Uterus (tissue), 2 donors: ENCODE measurements around the gene WHAMM.

Experiments used
- POLR2A ChIP-seq, 2 donors: fragments of 450-650 bp; IDR thresholded peaks; one replicate each; pipeline ENCODE4 v1.6.1; 2016; ENCODE audit warnings: antibody characterized with exemption in 2 of 2, mild to moderate bottlenecking in 1 of 2, moderate library complexity in 1 of 2
- TF ChIP-seq, protein P1 (sequence below), 4 experiments: fragments of 200-600 bp in 2 of 4; fragments of 450-650 bp in 2 of 4; sonication (generic) in 2 of 4; IDR thresholded peaks; one replicate each; pipeline ENCODE4 v1.5.1; 2016 to 2019; ENCODE audit warnings: antibody characterized with exemption in 4 of 4, mild to moderate bottlenecking in 2 of 4, moderate library complexity in 1 of 4

DNA sequence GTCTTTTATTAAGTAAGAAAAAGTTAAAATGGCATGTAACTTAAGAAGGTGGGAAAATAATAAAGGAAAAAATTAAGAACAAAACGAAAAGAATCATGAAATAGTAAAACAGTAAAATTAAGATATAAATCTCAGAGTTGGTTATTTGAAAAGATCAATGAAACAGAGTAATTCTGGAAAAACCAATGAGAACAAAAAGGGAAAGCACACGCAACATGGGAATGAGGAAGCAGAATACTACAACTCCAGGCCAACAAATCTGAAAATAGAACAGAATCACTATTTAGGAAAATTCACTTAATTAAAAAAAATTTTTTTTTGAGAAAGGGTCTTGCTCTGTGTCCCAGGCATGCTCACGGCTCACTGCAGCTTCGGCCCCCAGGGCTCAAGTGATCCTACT, 30.7 kb downstream of the WHAMM start:
- no peak for TF ChIP-seq POLR2A (IDR thresholded peaks at IDR 0.05)
- TF ChIP-seq, protein P1, sequence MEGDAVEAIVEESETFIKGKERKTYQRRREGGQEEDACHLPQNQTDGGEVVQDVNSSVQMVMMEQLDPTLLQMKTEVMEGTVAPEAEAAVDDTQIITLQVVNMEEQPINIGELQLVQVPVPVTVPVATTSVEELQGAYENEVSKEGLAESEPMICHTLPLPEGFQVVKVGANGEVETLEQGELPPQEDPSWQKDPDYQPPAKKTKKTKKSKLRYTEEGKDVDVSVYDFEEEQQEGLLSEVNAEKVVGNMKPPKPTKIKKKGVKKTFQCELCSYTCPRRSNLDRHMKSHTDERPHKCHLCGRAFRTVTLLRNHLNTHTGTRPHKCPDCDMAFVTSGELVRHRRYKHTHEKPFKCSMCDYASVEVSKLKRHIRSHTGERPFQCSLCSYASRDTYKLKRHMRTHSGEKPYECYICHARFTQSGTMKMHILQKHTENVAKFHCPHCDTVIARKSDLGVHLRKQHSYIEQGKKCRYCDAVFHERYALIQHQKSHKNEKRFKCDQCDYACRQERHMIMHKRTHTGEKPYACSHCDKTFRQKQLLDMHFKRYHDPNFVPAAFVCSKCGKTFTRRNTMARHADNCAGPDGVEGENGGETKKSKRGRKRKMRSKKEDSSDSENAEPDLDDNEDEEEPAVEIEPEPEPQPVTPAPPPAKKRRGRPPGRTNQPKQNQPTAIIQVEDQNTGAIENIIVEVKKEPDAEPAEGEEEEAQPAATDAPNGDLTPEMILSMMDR (IDR thresholded peaks at IDR 0.05) = no peak
